Measurements from ENCODE around the gene PLCH1.
"Not testable (repeated sequence)": the region's sequence is repeated elsewhere in the genome, so short reads cannot be mapped to it uniquely, and the experiment has no call there.

DNA sequence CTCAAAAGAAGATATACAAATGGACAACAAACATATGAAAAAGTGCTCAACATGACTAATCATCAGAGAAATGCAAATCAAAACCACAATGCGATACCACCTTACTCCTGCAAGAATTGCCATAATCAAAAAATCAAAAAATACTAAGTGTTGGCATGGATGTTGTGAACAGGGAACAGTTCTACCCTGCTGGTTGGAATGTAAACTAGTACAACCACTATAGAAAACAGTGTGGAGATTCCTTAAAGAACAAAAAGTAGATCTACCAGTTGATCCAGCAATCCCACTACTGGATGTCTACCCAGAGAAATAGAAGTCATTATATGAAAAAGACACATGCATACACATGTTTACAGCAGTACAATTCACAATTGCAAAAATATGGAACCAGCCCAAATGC lies 129.7 kb downstream of the PLCH1 start:
- TF ChIP-seq ZNF274 (IDR thresholded peaks at IDR 0.05; ENCODE audit: insufficient read depth, insufficient read length); POLR2A (IDR thresholded peaks at IDR 0.05; ENCODE audit: low read depth, low read length); ASH2L (IDR thresholded peaks at IDR 0.05; ENCODE audit: borderline replicate concordance, low read depth); FOS (IDR thresholded peaks at IDR 0.05; ENCODE audit: borderline replicate concordance, extremely low read depth, insufficient read length); TCF12 (IDR thresholded peaks at IDR 0.05; ENCODE audit: low read depth, low read length); SMAD1 (IDR thresholded peaks at IDR 0.05; ENCODE audit: low read depth, partially characterized antibody): not testable (repeated sequence)
- TF ChIP-seq, protein P1, sequence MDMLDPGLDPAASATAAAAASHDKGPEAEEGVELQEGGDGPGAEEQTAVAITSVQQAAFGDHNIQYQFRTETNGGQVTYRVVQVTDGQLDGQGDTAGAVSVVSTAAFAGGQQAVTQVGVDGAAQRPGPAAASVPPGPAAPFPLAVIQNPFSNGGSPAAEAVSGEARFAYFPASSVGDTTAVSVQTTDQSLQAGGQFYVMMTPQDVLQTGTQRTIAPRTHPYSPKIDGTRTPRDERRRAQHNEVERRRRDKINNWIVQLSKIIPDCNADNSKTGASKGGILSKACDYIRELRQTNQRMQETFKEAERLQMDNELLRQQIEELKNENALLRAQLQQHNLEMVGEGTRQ (IDR thresholded peaks at IDR 0.05; ENCODE audit: borderline replicate concordance, low read depth, low read length) = not testable (repeated sequence)
